K562 (cell line): ENCODE results near the gene TRIM25. TPM values are rescaled to one million over a fixed set of nuclear protein-coding genes. Genes with fewer than 3 reads are reported as not detected.
A peak's percentile ranks its signal among the peaks of the same experiment; 100 is the strongest.

Experiments
- AFF1 ChIP-seq, 2 experiments: fragments of 450-650 bp; IDR thresholded peaks; 2 replicates each; pipeline ENCODE4 v1.6.1; 2018; ENCODE audit warnings: mild to moderate bottlenecking in 2 of 2, low read depth in 1 of 2; ENCODE audit not compliant: partially characterized antibody in 2 of 2
- ATF1 ChIP-seq, 2 experiments: fragments of 450-650 bp in 1 of 2; IDR thresholded peaks; 2 replicates each; pipeline ENCODE4 v1.6.1; 2016; ENCODE audit warnings: missing compliant biosample characterization in 1 of 2, missing genetic modification characterization in 1 of 2
- ATF6 ChIP-seq: sonication (generic); formaldehyde crosslinking; IDR thresholded peaks from 2 replicates; pipeline ENCODE4 v1.4.0; 2020; ENCODE audit warnings: mild to moderate bottlenecking, missing genetic modification reagents
- CBFA2T2 ChIP-seq: fragments of 450-650 bp; conservative IDR thresholded peaks from 2 replicates; pipeline ENCODE4 v1.6.1; 2017; ENCODE audit warnings: mild to moderate bottlenecking
- CLOCK ChIP-seq: fragments of 250-450 bp; sonication (Bioruptor Pico); IDR thresholded peaks from 2 replicates; pipeline ENCODE4 v1.4.0; 2020; ENCODE audit warnings: mild to moderate bottlenecking, moderate library complexity, borderline replicate concordance
- DACH1 ChIP-seq: fragments of 450-650 bp; IDR thresholded peaks from 2 replicates; pipeline ENCODE4 v1.6.1; 2018; ENCODE audit not compliant: partially characterized antibody
- NCOA2 ChIP-seq, 2 experiments: fragments of 450-650 bp; IDR thresholded peaks; 2 replicates each; pipeline ENCODE4 v1.6.1; 2018; ENCODE audit warnings: mild to moderate bottlenecking in 2 of 2, moderate library complexity in 1 of 2; ENCODE audit not compliant: partially characterized antibody in 2 of 2
- NR1H2 ChIP-seq: sonication (generic); formaldehyde crosslinking; IDR thresholded peaks from 2 replicates; pipeline ENCODE4 v1.4.0; 2020; ENCODE audit warnings: mild to moderate bottlenecking, missing genetic modification reagents
- OTX1 ChIP-seq: fragments of 450-650 bp; formaldehyde crosslinking; IDR thresholded peaks from 2 replicates; pipeline ENCODE4 v1.4.0; 2022; ENCODE audit warnings: mild to moderate bottlenecking
- THAP7 ChIP-seq: fragments of 250-450 bp; sonication (Bioruptor Pico); IDR thresholded peaks from 2 replicates; pipeline ENCODE4 v1.5.0; 2021
- ZBTB34 ChIP-seq: fragments of 250-450 bp; sonication (Bioruptor Pico); IDR thresholded peaks from 2 replicates; pipeline ENCODE4 v1.8.0; 2021; ENCODE audit warnings: mild to moderate bottlenecking, moderate library complexity
- ZNF184 ChIP-seq: sonication (generic); formaldehyde crosslinking; IDR thresholded peaks from 2 replicates; pipeline ENCODE4 v1.5.0; 2020; ENCODE audit warnings: missing genetic modification reagents
- ZNF740 ChIP-seq, 3 experiments: fragments of 200-800 bp in 1 of 3; sonication (Bioruptor generic) in 1 of 3; sonication (generic) in 1 of 3; formaldehyde crosslinking in 1 of 3; IDR thresholded peaks; 2 replicates each; pipeline versions ENCODE4 v1.6.1 to v1.8.0; 2016 to 2022; ENCODE audit warnings: mild to moderate bottlenecking in 2 of 3, missing compliant biosample characterization in 2 of 3, missing genetic modification characterization in 2 of 3, missing genetic modification reagents in 1 of 3
- polyA plus RNA-seq, 8 experiments: library from polyadenylated mRNA; depleted of rRNA in 4 of 8; stranded (reverse) in 5 of 8; unstranded in 3 of 8; fragments of >200 nt; fragmentation: Nextera tagmentation in 2 of 8; fragmentation: Illumina TruSeq in 1 of 8; extraction: Ambion mirVana in 2 of 8; extraction: Trizol in 1 of 8; gene quantifications; 2 replicates each; pipeline versions ENCODE4 v1.2.1 to v1.2.3, GENCODE V29; 2011 to 2014; ENCODE audit warnings: inconsistent platforms in 1 of 8, missing spikeins in 1 of 8
- total RNA-seq, 7 experiments: library from RNA; depleted of rRNA in 6 of 7; stranded (reverse); fragments of >200 nt in 6 of 7; fragmentation: Illumina TruSeq in 2 of 7; extraction: Trizol in 2 of 7; gene quantifications; 2 replicates each; pipeline versions ENCODE4 v1.2.1 to v1.2.3, GENCODE V29; 2011 to 2021; ENCODE audit warnings: low replicate concordance in 1 of 7

Gene TRIM25
- total and polyA plus RNA-seq, 9 of the 15 experiments (the other 6 are each of a cell fraction or from before 2014, with no cell fraction given) = 5.9 to 49.5 (median 24.5) TPM

- TF ChIP-seq ZNF740 (CRISPR knock-in tag; IDR thresholded peaks at IDR 0.05) (peak; percentile 90), ZNF740 (tag; IDR thresholded peaks at IDR 0.05) (no peak; a peak in 1 of 4 replicates), ZBTB34 (CRISPR knock-in tag) (no peak), OTX1 (CRISPR knock-in tag) (no peak), DACH1 (no peak), CBFA2T2 (peak; percentile 68), ATF6 (CRISPR knock-in tag) (peak; percentile 85; the same call in 1 of the 2 replicates), NR1H2 (CRISPR knock-in tag) (peak; percentile 87; the same call in 1 of the 2 replicates), NCOA2 (IDR thresholded peaks at IDR 0.05; ENCODE audit: partially characterized antibody in 2 of 2) (no peak), CLOCK (no peak), ATF1 (CRISPR knock-in tag; IDR thresholded peaks at IDR 0.05) (no peak), ATF1 (tag; IDR thresholded peaks at IDR 0.05) (no peak; the same call in none of the 2 replicates), ZNF184 (CRISPR knock-in tag) (no peak), AFF1 (IDR thresholded peaks at IDR 0.05; ENCODE audit: low read depth in 1 of 2, partially characterized antibody in 2 of 2) (no peak), THAP7 (CRISPR knock-in tag) (no peak)
These were observed at the start of gene TRIM25 (continued) for GRCh38 chr17:56913867-56914580.
